Bronchial epithelial cell (primary cell): ENCODE measurements around the gene FOXS1. TPM values are rescaled to one million over a fixed set of nuclear protein-coding genes. Genes with fewer than 3 reads are reported as not detected.
A peak's percentile ranks its signal among the peaks of the same experiment; 100 is the strongest.

Experiments used
- DNase-seq: peaks from one replicate; pipeline ENCODE4 v3.0.0-alpha.2; 2010; ENCODE audit warnings: low read depth
- FAIRE-seq: peaks from 2 replicates; lab custom pipeline; 2011; peaks lifted over from hg19 to GRCh38; lab: Jason Lieb, UNC
- H3K27me3 ChIP-seq: 2 replicates; pipeline ENCODE4 v1.5.1; 2011; ENCODE audit warnings: low read length; ENCODE audit not compliant: control insufficient read depth, insufficient read depth
- H3K36me3 ChIP-seq: 2 replicates; pipeline ENCODE4 v1.5.1; 2011; ENCODE audit warnings: low read length; ENCODE audit not compliant: control insufficient read depth, insufficient read depth
- H3K4me3 ChIP-seq: 2 replicates; pipeline ENCODE4 v1.5.1; 2011; ENCODE audit warnings: mild to moderate bottlenecking, low read depth, low read length, control low read depth
- total RNA-seq: library from RNA; depleted of rRNA; stranded (reverse); fragments of >200 nt; gene quantifications from 2 replicates; pipeline ENCODE4 v1.2.1, GENCODE V29; 2014
- TF ChIP-seq, protein P1 (sequence below): IDR thresholded peaks from 2 replicates; pipeline ENCODE4 v1.5.1; 2011; ENCODE audit warnings: mild to moderate bottlenecking, moderate library complexity, low read length, control low read depth, inconsistent platforms; ENCODE audit not compliant: insufficient read depth, severe bottlenecking

The FOXS1 gene
- total RNA-seq, 1 donor from 2014 or later = not detected

GRCh38 chr20:31835554-31835953 lies 9.8 kb downstream of the FOXS1 start:
- no peak overlapping the region for H3K4me3 ChIP-seq
- TF ChIP-seq, protein P1, sequence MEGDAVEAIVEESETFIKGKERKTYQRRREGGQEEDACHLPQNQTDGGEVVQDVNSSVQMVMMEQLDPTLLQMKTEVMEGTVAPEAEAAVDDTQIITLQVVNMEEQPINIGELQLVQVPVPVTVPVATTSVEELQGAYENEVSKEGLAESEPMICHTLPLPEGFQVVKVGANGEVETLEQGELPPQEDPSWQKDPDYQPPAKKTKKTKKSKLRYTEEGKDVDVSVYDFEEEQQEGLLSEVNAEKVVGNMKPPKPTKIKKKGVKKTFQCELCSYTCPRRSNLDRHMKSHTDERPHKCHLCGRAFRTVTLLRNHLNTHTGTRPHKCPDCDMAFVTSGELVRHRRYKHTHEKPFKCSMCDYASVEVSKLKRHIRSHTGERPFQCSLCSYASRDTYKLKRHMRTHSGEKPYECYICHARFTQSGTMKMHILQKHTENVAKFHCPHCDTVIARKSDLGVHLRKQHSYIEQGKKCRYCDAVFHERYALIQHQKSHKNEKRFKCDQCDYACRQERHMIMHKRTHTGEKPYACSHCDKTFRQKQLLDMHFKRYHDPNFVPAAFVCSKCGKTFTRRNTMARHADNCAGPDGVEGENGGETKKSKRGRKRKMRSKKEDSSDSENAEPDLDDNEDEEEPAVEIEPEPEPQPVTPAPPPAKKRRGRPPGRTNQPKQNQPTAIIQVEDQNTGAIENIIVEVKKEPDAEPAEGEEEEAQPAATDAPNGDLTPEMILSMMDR = no peak
- H3K27me3 ChIP-seq = peaks cover 6% of the 10 kb centered on the region
- DNase-seq = no peak
- H3K36me3 ChIP-seq = no peaks in the 10 kb centered on the region
- no peak for FAIRE-seq

DNA sequence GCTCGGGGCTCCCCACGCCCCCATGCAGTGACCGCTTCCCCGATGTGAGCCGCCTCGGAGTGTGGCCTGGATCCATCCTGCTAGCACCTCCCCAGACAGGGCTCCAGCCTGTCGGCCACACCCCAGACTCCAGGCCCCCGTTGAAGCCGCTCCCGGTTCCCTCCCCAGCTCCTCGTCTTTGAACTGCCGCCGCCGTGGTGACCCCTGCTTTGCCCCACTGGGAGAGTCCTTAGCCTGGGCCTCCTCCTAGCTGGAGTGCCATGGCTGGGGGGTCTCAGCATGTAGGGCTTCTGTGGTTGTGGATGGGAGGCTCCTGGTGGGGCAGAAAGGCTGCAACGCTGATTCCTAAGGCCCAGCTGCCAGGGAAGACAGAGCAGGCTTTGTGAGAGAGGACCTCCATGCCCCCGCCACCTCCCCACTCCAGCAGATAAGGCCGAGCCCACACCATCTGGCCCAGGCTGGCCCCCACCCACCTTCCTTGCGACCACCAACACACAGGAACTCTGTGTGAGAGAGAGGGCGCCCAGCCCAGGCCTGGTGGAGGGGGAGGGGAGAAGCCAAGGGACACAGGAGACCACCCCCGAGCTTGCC lies 11.4 kb downstream of the FOXS1 start:
- TF ChIP-seq, protein P1 = no peak
- DNase-seq (no peak), FAIRE-seq (no peak)
- Histone ChIP-seq H3K36me3 (no peaks in the 10 kb centered on the region), H3K4me3 (no peak overlapping the region), H3K27me3 (peaks cover 6% of the 10 kb centered on the region)

DNA sequence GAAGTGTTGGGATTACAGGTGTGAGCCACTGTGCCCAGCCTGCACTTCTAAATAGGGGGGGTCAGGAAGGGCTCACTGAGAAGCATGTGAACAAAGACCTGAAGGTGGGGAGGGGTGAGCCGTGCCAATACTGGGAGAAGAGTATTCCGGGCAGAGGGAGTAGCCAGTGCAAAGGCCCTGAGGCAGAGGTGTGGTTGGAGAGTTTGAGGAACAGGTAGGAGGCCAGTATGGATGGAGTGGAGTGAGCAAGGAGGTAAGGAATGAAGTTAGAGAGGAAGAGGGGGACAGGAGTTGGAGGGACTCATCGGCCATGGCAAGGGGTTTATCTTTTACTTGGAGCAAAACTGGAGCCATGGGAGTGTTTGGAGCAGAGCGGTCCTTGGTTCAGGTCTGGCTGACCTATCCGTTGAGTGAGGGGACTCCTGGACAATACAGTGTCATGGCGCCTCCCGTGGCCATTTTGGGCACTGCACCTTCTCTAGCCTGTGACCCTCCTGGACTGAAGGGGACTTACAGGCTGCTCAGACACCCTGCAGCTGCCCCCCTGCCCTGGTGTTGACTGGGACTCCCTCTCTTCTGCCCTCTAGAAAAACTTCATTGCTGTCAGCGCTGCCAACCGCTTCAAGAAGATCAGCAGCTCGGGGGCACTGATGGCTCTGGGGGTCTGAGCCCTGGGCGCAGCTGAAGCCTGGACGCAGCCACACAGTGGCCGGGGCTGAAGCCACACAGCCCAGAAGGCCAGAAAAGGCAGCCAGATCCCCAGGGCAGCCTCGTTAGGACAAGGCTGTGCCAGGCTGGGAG lies 12.1 kb downstream of the FOXS1 start:
- TF ChIP-seq, protein P1 = peak; percentile 87
- peak; percentile 29 for DNase-seq
- Histone ChIP-seq H3K4me3 (no peak overlapping the region), H3K27me3 (peaks cover 6% of the 10 kb centered on the region), H3K36me3 (no peaks in the 10 kb centered on the region)
- FAIRE-seq = no peak

DNA sequence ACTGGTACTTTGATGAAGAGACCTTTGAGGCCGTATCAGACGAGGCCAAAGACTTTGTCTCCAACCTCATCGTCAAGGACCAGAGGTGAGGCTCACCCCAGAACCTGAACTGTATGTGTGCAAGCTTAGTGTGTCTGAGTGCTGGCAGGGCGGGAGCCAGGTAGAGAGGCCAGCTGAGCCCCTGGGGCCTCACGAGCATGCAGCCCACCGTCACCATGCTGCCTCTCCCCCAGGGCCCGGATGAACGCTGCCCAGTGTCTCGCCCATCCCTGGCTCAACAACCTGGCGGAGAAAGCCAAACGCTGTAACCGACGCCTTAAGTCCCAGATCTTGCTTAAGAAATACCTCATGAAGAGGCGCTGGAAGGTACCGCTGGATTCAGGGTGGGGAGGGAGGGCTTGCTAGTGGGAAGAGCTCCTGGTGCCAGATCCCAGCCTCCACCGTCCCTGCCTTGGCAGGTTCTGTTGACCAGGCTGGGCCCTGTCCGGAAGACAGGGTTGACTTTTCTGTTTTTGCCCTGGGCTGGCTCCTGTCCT lies 13.6 kb downstream of the FOXS1 start:
- no peak for DNase-seq

DNA sequence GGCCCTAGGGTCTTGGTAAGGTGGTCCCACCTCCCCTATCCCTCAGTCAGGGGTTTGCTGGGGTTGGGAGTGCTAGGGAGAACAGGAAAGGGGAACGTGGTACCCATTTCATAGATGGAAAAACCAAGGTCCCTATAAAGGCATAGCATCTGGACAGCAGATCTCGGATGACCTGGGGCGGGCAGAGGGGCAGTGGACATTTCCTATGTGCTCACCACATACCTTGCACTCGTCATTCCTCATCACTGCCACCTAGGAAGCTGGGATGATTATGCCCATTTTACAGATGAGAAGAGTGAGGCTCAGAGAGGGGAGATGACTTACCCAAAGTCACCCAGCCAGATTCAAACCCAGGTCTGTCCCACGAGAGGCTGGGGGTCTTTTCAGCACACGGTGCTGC lies 14.2 kb downstream of the FOXS1 start:
- Histone ChIP-seq H3K36me3 (no peaks in the 10 kb centered on the region), H3K27me3 (peaks cover 2% of the 10 kb centered on the region), H3K4me3 (no peak overlapping the region)
- TF ChIP-seq, protein P1 = no peak
- FAIRE-seq = no peak
- DNase-seq = no peak

More for the DNA sequence above, 13.6 kb downstream of the FOXS1 start:
- Histone ChIP-seq H3K27me3 (peaks cover 2% of the 10 kb centered on the region), H3K36me3 (no peaks in the 10 kb centered on the region), H3K4me3 (no peak overlapping the region)
- FAIRE-seq = no peak
- TF ChIP-seq, protein P1 = no peak
